Activated naive CD4-positive, alpha-beta T cell treated with anti-CD3 and anti-CD28 coated beads, Interleukin-2, amount 50 U/mL, for 16 hours (primary cell): Measurements from ENCODE around the gene PLXNA3.
"Not testable (repeated sequence)": the region's sequence is repeated elsewhere in the genome, so short reads cannot be mapped to it uniquely, and the experiment has no call there.

Experiments used
- DNase-seq: peaks from one replicate; pipeline ENCODE4 v3.0.0-alpha.2; 2020

The PLXNA3 gene

DNA sequence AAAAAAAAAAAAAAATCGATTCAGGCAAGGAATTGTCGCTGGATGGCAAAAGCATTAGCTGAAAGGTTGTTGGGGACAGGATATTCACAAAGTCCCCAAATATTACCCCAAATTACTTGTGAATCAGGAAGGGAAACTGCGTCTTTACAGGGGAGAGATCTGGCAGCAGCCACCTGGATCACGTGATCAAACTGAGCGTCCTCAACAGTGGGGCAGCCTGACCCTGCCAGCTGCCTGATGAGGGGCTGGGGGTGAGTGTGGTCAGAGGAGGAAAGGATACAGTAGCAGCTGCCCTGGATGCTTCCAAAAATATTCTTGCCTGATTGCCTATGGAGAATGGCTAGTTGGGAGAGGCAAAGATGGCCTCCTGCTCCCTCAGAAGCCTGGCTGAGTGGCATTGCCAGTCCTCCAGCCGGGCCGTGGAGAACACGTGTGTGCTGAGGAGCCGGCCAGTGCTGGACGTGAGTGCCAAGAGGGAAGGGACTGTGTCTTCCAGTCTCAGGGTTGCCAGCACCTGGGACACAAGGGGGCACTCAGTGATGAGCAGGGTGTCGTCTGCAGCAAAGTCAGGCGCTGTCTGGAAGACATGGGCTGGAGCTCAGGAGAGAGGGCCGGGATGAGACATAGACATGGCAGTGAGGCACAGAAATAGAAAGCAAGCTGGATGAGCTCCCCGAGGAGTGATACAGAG lies 24.0 kb downstream of the PLXNA3 start:
- DNase-seq, result no peak

GRCh38 chrX:154482786-154483185 lies 24.7 kb downstream of the PLXNA3 start:
- DNase-seq, result no peak

DNA sequence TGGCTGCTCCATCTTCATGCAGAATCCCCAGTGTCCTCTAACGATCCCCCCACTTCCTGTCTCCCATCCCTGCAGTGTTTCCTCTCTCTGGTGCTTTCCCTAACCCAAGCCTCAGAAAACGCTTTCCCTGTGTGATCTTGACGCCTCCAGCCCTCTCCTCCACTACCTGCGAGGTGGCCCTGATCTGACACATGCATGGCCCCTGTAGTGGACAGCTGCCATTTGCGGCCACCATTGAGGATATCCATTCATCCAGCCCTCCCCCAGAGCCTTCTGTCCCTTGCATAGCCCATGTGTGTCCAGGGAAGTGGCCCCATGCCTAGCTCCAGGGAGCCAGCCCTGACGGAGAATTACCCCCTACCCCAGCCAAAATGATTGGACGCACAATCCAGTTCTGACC lies 25.2 kb downstream of the PLXNA3 start:
- no peak for DNase-seq

DNA sequence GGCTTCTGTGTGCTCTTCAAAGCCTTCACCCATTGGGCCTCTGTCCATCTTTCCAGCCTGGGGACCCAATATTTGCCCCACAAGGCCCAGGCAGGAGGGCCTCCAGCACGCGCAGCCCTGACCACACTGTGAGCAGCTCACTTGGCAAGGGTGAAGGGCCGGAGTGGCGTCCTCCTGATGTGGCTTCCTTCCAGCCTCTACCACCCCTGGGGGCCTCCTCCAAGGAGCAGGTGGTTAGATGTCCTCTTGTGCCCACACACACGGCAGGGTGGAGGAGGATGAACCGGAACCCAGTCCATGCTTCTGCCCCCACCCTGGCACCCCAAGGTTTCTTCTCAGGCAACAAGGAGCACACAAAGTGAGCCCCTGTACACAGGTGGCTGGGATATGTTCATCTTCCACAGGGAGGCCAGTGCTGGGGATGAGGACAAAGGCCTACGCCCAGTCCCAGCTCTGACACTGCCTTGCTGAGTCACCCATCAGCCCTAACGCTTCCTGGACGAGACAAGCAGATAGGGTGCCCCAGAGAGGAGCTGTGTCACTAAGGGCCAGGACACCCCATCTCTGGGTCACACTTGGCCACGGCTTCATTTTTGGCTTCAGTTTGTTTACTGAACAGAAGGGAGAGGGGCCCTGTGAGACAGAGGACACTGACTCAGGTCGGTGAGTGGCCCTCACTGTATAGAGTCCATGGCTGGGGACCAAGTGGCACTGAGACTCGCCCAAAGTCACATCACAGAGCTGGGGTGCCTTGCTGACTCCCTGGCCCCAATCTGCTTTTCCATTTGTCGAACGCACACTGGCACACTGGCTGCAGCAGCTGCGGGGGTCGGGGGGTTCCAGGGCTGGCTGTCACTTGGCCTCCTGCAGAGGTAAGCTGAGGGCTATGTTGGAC lies 26.4 kb downstream of the PLXNA3 start:
- no peak for DNase-seq

GRCh38 chrX:154485150-154486051 lies 27.3 kb downstream of the PLXNA3 start:
- DNase-seq, result no peak

DNA sequence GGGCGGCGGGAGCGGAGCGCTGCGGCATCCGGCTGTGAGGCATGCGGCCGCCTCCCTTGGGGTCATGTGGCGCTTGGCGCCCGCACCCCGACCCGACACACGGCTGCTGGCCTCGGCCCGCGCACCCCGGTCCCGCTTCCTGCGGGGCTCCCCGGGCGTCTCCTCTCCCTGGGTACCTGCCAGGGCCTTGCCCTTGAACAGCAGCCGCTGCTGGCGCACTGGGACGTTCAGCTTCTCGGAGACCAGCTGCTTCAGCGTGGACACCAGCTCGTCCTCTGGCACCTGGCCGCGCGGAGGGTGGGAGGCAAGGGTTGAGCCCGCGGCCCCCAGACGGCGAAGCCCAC lies 27.9 kb downstream of the PLXNA3 start:
- peak; percentile 25 for DNase-seq

GRCh38 chrX:154486396-154487207 lies 28.5 kb downstream of the PLXNA3 start, which contains the start of gene UBL4A:
Gene UBL4A, minus strand, starts transcription at chrX:154486615. Its CDS starts 31 bp downstream, at chrX:154486584.
- DNase-seq, result peak; percentile 56

DNA sequence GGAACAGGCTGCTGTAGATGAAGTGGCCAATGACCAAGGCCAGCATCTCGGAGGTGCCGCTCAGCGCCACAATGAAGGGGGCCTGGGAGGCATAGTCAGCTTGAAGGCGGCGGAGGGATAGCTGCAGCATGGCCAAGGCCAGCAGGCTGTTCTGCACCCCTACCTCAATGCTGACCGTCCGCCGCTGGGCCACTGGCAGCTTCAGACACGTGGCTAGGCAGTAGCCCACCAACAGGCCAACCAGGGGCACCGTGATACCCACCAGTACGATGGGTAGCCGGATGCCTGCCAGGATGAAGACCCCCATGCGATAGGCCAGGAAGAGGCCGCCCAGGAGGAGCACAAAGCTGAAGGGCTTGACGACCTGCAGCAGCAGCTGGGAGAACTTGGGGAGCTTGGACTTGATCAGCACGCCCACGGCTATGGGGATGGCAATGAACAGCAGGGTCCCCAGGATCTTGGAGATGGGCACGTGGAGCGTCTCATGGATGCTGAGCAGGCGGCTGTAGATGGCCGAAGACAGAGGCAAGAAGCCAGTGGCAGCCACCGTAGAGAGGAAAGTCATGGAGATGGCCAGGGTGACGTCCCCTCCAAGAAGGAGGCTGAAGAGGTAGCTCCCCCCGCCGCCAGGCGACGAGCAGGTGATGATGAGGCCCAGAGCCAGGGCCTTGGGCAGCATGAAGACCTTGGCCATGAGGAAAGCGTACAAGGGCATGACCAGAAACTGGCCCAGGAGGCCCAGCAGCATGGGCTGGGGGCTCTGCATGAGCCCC lies 29.6 kb downstream of the PLXNA3 start:
- DNase-seq, result no peak

GRCh38 chrX:154488336-154489075 lies 30.4 kb downstream of the PLXNA3 start:
- DNase-seq, result no peak

GRCh38 chrX:154489182-154489581 lies 31.1 kb downstream of the PLXNA3 start:
- no peak for DNase-seq

DNA sequence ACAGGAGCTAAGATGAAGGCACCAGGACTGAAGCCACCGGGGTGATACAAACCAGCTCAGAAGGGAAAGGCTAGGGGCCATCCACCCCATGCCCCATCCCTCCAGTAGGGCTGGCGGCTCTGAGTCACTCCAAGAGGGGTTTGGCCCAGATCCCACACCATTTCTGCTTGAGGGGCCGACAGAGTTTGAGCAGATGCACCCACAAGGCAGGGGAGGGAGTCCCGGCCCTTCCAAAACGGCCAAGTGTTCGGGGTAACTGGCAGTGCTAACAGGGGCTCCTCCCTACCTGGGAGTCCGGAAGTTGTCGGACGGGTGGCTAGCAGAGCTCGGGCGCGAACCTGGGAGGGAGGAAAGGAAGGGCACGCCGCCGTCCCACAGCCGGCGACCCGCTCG lies 31.9 kb downstream of the PLXNA3 start:
- DNase-seq, result peak; percentile 15

GRCh38 chrX:154490414-154491083 lies 32.5 kb downstream of the PLXNA3 start, which contains the start of gene SLC10A3:
Gene SLC10A3, minus strand, starts transcription at chrX:154490629. Its CDS starts 1,689 bp downstream, at chrX:154488940.
- peak; percentile 87 for DNase-seq

DNA sequence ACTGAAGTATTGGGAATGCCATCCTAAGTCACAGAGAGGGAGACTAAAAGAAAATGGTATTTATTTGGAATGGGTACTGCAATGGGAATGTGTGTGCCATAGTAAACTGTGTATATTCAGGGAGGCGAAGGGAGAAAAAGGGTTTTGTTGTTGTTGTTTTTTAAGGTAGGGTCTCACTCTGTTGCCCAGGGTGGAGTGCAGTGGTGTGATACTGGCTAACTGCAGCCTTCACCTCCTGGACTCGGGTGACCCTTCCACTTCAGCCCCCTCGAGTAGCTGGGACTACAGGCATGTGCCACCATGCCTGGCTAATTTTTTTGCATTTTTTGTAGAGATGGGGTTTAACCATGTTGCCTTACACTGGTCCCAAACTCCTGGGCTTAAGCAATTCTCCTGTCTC lies 36.6 kb downstream of the PLXNA3 start:
- DNase-seq, result no peak

DNA sequence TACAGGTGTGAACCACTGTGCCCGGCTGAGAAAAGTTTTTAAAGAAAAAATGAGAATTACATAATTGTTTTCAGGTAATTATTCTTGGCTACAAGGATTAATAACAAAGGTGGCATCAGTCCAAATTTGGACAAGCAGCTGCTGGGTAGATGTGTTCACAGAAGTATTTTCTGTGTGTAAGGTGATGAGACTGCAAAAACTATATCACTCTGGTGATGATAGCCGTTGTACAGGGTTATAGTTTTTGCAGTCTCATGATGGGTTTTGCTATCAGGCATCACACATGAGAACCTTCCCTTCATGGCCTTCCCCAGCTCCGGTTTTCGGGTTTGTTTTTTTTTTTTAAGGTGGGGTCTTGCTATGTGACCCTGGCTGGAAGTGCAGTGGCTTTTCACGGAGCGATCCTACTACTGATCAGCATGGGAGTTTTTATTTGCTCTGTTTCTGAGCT lies 37.4 kb downstream of the PLXNA3 start:
- no peak for DNase-seq

GRCh38 chrX:154496591-154497137 lies 38.6 kb downstream of the PLXNA3 start:
- DNase-seq, result not testable (repeated sequence)

- not testable (repeated sequence) for DNase-seq
Measured at GRCh38 chrX:154501423-154501822, 43.3 kb downstream of the PLXNA3 start.

- DNase-seq, result no peak
Measured at GRCh38 chrX:154502098-154502497, 44.0 kb downstream of the PLXNA3 start.

DNA sequence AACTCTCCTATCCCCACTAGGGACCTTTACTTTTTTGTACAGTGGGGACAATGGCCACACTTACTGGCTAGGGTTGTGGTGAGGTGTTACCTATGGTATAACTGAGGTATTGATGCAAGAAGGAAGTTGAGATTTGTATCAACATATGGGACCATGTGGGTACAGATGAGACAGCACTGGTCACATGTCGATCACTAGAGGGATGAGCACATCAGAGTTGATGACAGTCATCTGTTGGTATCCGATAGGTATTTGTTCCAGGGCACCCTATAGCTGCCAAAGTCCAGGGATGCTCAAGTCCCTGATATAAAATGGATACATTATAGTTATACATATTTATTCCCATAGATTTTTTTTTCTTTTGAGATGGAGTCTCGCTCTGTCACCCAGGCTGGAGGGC lies 44.9 kb downstream of the PLXNA3 start:
- DNase-seq, result no peak

- no peak for DNase-seq
Measured at GRCh38 chrX:154505734-154506133, 47.7 kb downstream of the PLXNA3 start.
